Measurements from ENCODE around the gene AP3B2. TPM values are rescaled to one million over a fixed set of nuclear protein-coding genes. Genes with fewer than 3 reads are reported as not detected.

The AP3B2 gene
- total and polyA plus RNA-seq, 4 donors: 0.10 to 0.33 TPM; not detected in 2

DNA sequence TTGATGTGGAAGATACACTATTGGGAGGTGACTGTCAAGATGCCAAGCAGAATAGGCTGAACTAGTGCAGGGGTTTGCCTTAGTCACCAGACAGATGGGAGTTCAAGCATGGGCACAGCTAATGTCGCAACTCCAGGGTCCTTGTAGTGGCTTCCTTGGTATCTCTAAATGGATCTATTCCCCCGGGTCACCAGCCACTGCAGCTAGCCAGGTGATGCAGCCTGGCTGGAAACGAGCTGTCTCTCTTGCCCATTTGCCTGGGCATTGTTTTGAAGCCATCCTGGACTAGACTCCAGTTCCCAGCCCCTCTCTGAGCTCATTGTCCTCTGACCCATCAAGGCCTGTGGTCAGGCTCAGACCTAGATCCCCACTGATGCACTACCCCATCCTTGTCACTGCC, 54.1 kb downstream of the AP3B2 start (continued):
- TF ChIP-seq, protein P1, sequence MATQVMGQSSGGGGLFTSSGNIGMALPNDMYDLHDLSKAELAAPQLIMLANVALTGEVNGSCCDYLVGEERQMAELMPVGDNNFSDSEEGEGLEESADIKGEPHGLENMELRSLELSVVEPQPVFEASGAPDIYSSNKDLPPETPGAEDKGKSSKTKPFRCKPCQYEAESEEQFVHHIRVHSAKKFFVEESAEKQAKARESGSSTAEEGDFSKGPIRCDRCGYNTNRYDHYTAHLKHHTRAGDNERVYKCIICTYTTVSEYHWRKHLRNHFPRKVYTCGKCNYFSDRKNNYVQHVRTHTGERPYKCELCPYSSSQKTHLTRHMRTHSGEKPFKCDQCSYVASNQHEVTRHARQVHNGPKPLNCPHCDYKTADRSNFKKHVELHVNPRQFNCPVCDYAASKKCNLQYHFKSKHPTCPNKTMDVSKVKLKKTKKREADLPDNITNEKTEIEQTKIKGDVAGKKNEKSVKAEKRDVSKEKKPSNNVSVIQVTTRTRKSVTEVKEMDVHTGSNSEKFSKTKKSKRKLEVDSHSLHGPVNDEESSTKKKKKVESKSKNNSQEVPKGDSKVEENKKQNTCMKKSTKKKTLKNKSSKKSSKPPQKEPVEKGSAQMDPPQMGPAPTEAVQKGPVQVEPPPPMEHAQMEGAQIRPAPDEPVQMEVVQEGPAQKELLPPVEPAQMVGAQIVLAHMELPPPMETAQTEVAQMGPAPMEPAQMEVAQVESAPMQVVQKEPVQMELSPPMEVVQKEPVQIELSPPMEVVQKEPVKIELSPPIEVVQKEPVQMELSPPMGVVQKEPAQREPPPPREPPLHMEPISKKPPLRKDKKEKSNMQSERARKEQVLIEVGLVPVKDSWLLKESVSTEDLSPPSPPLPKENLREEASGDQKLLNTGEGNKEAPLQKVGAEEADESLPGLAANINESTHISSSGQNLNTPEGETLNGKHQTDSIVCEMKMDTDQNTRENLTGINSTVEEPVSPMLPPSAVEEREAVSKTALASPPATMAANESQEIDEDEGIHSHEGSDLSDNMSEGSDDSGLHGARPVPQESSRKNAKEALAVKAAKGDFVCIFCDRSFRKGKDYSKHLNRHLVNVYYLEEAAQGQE (IDR thresholded peaks at IDR 0.05): no peak
- TF ChIP-seq HNF4A (conservative IDR thresholded peaks at IDR 0.05) (no peak), NR2F2 (IDR thresholded peaks at IDR 0.05) (no peak), SP1 (IDR thresholded peaks at IDR 0.05) (no peak)

DNA sequence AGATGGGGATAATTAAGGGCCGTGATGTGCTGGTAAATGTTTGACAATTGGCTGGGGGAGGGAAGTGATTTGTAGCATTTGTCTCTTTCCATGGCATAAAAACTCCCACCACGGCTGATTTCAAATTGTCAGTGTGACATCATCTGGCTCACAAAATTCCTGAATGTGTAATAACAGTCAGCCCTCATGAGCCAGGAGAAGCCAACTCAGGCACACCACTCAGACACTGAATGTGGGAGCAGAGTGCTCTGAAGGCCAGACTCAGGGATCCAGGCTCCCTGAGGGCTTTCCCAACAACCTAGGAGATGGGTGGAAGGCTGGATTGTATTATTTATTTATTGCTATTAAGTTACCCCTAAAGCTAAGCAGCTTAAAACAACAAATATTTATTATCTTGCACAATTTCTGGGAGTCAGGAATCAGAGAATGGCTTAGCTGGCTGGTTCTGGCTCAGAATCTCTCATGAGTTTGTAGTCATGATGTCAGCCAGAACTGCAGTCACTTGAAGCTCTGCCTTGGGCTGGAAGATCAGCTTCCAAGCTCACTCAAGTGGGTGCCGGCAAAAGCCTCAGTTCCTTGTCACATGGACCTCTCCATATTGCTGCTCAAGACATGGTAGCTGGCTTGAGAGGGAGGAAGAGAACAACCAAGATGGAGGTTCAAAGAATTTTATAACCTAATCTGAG, 56.0 kb downstream of the AP3B2 start:
- Histone ChIP-seq H3K36me3 (ENCODE audit: control insufficient read depth in 4 of 4, insufficient read depth in 3 of 4, low read depth in 1 of 4, low read length in 3 of 4) (no peaks in the 10 kb centered on the region), H3K27me3 (ENCODE audit: control insufficient read depth in 4 of 4, insufficient read depth in 4 of 4, low read length in 3 of 4) (peaks cover 0 to 6% (median 0%) of the 10 kb centered on the region in 4 donors), H3K4me1 (ENCODE audit: control insufficient read depth in 4 of 4, insufficient read depth in 4 of 4, low read length in 3 of 4) (no peaks in the 10 kb centered on the region), H3K4me3 (ENCODE audit: low read depth in 1 of 3, low read length in 3 of 3) (no peak overlapping the region), H3K27ac (ENCODE audit: low read depth in 1 of 2, low read length in 2 of 2) (no peak overlapping the region), H3K9ac (ENCODE audit: low read depth in 1 of 2, low read length in 2 of 2) (no peak overlapping the region), H3K9me3 (ENCODE audit: control insufficient read depth in 4 of 4, low read length in 3 of 4) (no peaks in the 10 kb centered on the region)
- TF ChIP-seq GABPA (IDR thresholded peaks at IDR 0.05 in 1 of 2, conservative IDR thresholded peaks at IDR 0.05 in 1 of 2) (no peak), FOXA1 (IDR thresholded peaks at IDR 0.05) (no peak), RAD21 (IDR thresholded peaks at IDR 0.05) (no peak), ATF3 (IDR thresholded peaks at IDR 0.05) (no peak), YY1 (IDR thresholded peaks at IDR 0.05) (no peak), JUND (IDR thresholded peaks at IDR 0.05) (no peak), FOXA2 (IDR thresholded peaks at IDR 0.05) (no peak), ZBTB33 (IDR thresholded peaks at IDR 0.05) (no peak), SP1 (IDR thresholded peaks at IDR 0.05) (no peak), HNF4A (conservative IDR thresholded peaks at IDR 0.05) (no peak), TAF1 (conservative IDR thresholded peaks at IDR 0.05) (no peak), NR2F2 (IDR thresholded peaks at IDR 0.05) (no peak), HNF4G (IDR thresholded peaks at IDR 0.05) (no peak), RXRA (IDR thresholded peaks at IDR 0.05) (no peak), EGR1 (IDR thresholded peaks at IDR 0.05; ENCODE audit: low read depth in 2 of 2) (no peak)
- TF ChIP-seq, protein P2, sequence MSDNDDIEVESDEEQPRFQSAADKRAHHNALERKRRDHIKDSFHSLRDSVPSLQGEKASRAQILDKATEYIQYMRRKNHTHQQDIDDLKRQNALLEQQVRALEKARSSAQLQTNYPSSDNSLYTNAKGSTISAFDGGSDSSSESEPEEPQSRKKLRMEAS (IDR thresholded peaks at IDR 0.05): no peak
- TF ChIP-seq, protein P1 (IDR thresholded peaks at IDR 0.05): no peak
- TF ChIP-seq, protein P3, sequence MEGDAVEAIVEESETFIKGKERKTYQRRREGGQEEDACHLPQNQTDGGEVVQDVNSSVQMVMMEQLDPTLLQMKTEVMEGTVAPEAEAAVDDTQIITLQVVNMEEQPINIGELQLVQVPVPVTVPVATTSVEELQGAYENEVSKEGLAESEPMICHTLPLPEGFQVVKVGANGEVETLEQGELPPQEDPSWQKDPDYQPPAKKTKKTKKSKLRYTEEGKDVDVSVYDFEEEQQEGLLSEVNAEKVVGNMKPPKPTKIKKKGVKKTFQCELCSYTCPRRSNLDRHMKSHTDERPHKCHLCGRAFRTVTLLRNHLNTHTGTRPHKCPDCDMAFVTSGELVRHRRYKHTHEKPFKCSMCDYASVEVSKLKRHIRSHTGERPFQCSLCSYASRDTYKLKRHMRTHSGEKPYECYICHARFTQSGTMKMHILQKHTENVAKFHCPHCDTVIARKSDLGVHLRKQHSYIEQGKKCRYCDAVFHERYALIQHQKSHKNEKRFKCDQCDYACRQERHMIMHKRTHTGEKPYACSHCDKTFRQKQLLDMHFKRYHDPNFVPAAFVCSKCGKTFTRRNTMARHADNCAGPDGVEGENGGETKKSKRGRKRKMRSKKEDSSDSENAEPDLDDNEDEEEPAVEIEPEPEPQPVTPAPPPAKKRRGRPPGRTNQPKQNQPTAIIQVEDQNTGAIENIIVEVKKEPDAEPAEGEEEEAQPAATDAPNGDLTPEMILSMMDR (IDR thresholded peaks at IDR 0.05; ENCODE audit: low read depth, low read length, missing input control): no peak
- 59% methylated on average over 3 of the region's 3 CpGs for WGBS
- no peak for DNase-seq (ENCODE audit: low spot score)

Measured in liver (tissue), 9 donors.